H9 (cell line): ENCODE data around the gene ZNF638. TPM values are rescaled to one million over a fixed set of nuclear protein-coding genes. Genes with fewer than 3 reads are reported as not detected.

Experiments
- DNase-seq: peaks from one replicate; pipeline ENCODE4 v3.0.0-alpha.2; 2017
- H2AFZ ChIP-seq: one replicate; pipeline ENCODE4 v1.6.1; 2013; ENCODE audit warnings: mild to moderate bottlenecking, low read length, control low read depth, moderate library complexity
- H2AK5ac ChIP-seq: 2 replicates; pipeline ENCODE4 v1.6.1; 2013; ENCODE audit warnings: low read length, control low read depth, mixed read lengths; ENCODE audit not compliant: insufficient read length
- H2BK120ac ChIP-seq: one replicate; pipeline ENCODE4 v1.6.1; 2013; ENCODE audit warnings: low read depth, mild to moderate bottlenecking, low read length, control low read depth, inconsistent platforms; ENCODE audit not compliant: poor library complexity, severe bottlenecking
- H2BK12ac ChIP-seq: 2 replicates; pipeline ENCODE4 v1.6.1; 2013; ENCODE audit warnings: low read length, control low read depth, mixed read lengths, low read depth; ENCODE audit not compliant: insufficient read length
- H2BK15ac ChIP-seq: 2 replicates; pipeline ENCODE4 v1.6.1; 2013; ENCODE audit warnings: low read depth, low read length, control low read depth
- H2BK20ac ChIP-seq: one replicate; pipeline ENCODE4 v1.6.1; 2013; ENCODE audit warnings: low read depth, mild to moderate bottlenecking, low read length, control low read depth, inconsistent platforms; ENCODE audit not compliant: poor library complexity, severe bottlenecking
- H2BK5ac ChIP-seq: 2 replicates; pipeline ENCODE4 v1.6.1; 2013; ENCODE audit warnings: low read length, control low read depth, mixed read lengths; ENCODE audit not compliant: insufficient read length
- H3K14ac ChIP-seq: 2 replicates; pipeline ENCODE4 v1.6.1; 2013; ENCODE audit warnings: low read length, control low read depth; ENCODE audit not compliant: insufficient read depth
- H3K18ac ChIP-seq: 2 replicates; pipeline ENCODE4 v1.6.1; 2013; ENCODE audit warnings: low read depth, mild to moderate bottlenecking, mixed read lengths, low read length, control low read depth; ENCODE audit not compliant: insufficient read length
- H3K23ac ChIP-seq: 2 replicates; pipeline ENCODE4 v1.6.1; 2013; ENCODE audit warnings: low read length, control low read depth, mixed read lengths, low read depth; ENCODE audit not compliant: insufficient read length
- H3K23me2 ChIP-seq: 2 replicates; pipeline ENCODE4 v1.6.1; 2013; ENCODE audit warnings: low read depth, mild to moderate bottlenecking, mixed read lengths, low read length, control low read depth; ENCODE audit not compliant: insufficient read length, poor library complexity, severe bottlenecking
- H3K27ac ChIP-seq: 2 replicates; pipeline ENCODE4 v1.5.1; 2013; ENCODE audit warnings: low read length, control low read depth, mixed read lengths, low read depth; ENCODE audit not compliant: insufficient read length
- H3K27me3 ChIP-seq: 2 replicates; pipeline ENCODE4 v1.6.1; 2013; ENCODE audit warnings: low read length, control low read depth, inconsistent platforms; ENCODE audit not compliant: insufficient read depth
- H3K4ac ChIP-seq: 2 replicates; pipeline ENCODE4 v1.6.1; 2013; ENCODE audit warnings: low read depth, mild to moderate bottlenecking, control low read depth, inconsistent platforms, low read length, moderate library complexity
- H3K4me1 ChIP-seq: 2 replicates; pipeline ENCODE4 v1.6.1; 2013; ENCODE audit warnings: low read length, control low read depth, inconsistent platforms; ENCODE audit not compliant: insufficient read depth
- H3K4me2 ChIP-seq: 2 replicates; pipeline ENCODE4 v1.6.1; 2013; ENCODE audit warnings: low read length, control low read depth, mixed read lengths; ENCODE audit not compliant: insufficient read length, insufficient read depth
- H3K56ac ChIP-seq: 2 replicates; pipeline ENCODE4 v1.6.1; 2013; ENCODE audit warnings: low read depth, mild to moderate bottlenecking, mixed read lengths, low read length, control low read depth; ENCODE audit not compliant: insufficient read length
- H3K79me1 ChIP-seq: 2 replicates; pipeline ENCODE4 v1.6.1; 2013; ENCODE audit warnings: low read depth, mild to moderate bottlenecking, moderate library complexity, low read length, control low read depth, inconsistent platforms; ENCODE audit not compliant: insufficient read depth, poor library complexity, severe bottlenecking
- H3K79me2 ChIP-seq: 2 replicates; pipeline ENCODE4 v1.6.1; 2013; ENCODE audit warnings: low read length, control low read depth, inconsistent platforms; ENCODE audit not compliant: insufficient read depth
- H3K9ac ChIP-seq: 2 replicates; pipeline ENCODE4 v1.6.1; 2013; ENCODE audit warnings: low read length, control low read depth, mixed read lengths; ENCODE audit not compliant: insufficient read length; ENCODE audit errors: extremely low read depth
- H3K9me3 ChIP-seq: one replicate; pipeline ENCODE4 v1.6.1; 2013; ENCODE audit warnings: low read depth, low read length, inconsistent platforms; ENCODE audit not compliant: control insufficient read depth
- H3T11ph ChIP-seq: one replicate; pipeline ENCODE4 v1.6.1; 2013; ENCODE audit warnings: mild to moderate bottlenecking, low read length, control low read depth, inconsistent platforms
- H4K20me1 ChIP-seq: one replicate; pipeline ENCODE4 v1.6.1; 2013; ENCODE audit not compliant: control insufficient read depth, insufficient read length, insufficient read depth
- H4K5ac ChIP-seq: 2 replicates; pipeline ENCODE4 v1.6.1; 2013; ENCODE audit warnings: low read depth, mild to moderate bottlenecking, mixed read lengths, low read length, control low read depth; ENCODE audit not compliant: insufficient read length
- H4K8ac ChIP-seq: replicated peaks from 2 replicates; pipeline ENCODE4 v1.6.1; 2013; ENCODE audit warnings: low read length, control low read depth, mixed read lengths, low read depth; ENCODE audit not compliant: insufficient read length
- H4K91ac ChIP-seq: 2 replicates; pipeline ENCODE4 v1.6.1; 2013; ENCODE audit warnings: low read depth, mild to moderate bottlenecking, moderate library complexity, mixed read lengths, low read length, control low read depth; ENCODE audit not compliant: insufficient read length
- H3K27ac Mint-ChIP-seq, 3 experiments: 2 replicates in 2 of 3; 3 replicates in 1 of 3; pipeline ENCODE4 v1.8.0; 2020 to 2021; ENCODE audit warnings: mixed read lengths in 3 of 3, mild to moderate bottlenecking in 1 of 3, moderate library complexity in 1 of 3
- H3K27me3 Mint-ChIP-seq: 2 replicates; pipeline ENCODE4 v1.8.0; 2021; ENCODE audit warnings: low read depth, mild to moderate bottlenecking, moderate library complexity, mixed read lengths
- H3K36me3 Mint-ChIP-seq, 3 experiments: 2 replicates in 2 of 3; 3 replicates in 1 of 3; pipeline ENCODE4 v1.8.0; 2020 to 2021; ENCODE audit warnings: low read depth in 3 of 3, mixed read lengths in 3 of 3; ENCODE audit not compliant: insufficient read depth in 1 of 3
- H3K4me1 Mint-ChIP-seq, 2 experiments: 2 replicates each; pipeline ENCODE4 v1.8.0; 2020; ENCODE audit warnings: mixed read lengths in 2 of 2
- H3K4me3 Mint-ChIP-seq, 2 experiments: 2 replicates in 1 of 2; 3 replicates in 1 of 2; pipeline ENCODE4 v1.8.0; 2020 to 2021; ENCODE audit warnings: mild to moderate bottlenecking in 2 of 2, mixed read lengths in 2 of 2, moderate library complexity in 1 of 2
- H3K9me3 Mint-ChIP-seq, 2 experiments: 2 replicates in 1 of 2; 3 replicates in 1 of 2; pipeline ENCODE4 v1.8.0; 2020; ENCODE audit warnings: mild to moderate bottlenecking in 2 of 2, mixed read lengths in 2 of 2, moderate library complexity in 1 of 2
- WGBS: extraction: QIAGEN DNeasy Blood & Tissue Kit; methylation state at CpG from one replicate; pipeline ENCODE4 v1.1.7; 2013; ENCODE audit warnings: missing lambda C conversion rate, low lambda C conversion rate, mixed read lengths; ENCODE audit not compliant: insufficient read length; ENCODE audit errors: extremely low coverage; 5-methylcytosine and 5-hydroxymethylcytosine counted together
- total RNA-seq: library from RNA; stranded (reverse); gene quantifications from 2 replicates; pipeline ENCODE4 v1.2.1, GENCODE V29; 2021
- TF ChIP-seq, protein P1 (sequence below): fragments of 200-600 bp; sonication (generic); conservative IDR thresholded peaks from 3 replicates; pipeline ENCODE4 v1.8.0; 2021; ENCODE audit warnings: antibody characterized with exemption, mild to moderate bottlenecking

Gene ZNF638
- total RNA-seq, 1 experiment from 2014 or later, result 146 TPM

DNA sequence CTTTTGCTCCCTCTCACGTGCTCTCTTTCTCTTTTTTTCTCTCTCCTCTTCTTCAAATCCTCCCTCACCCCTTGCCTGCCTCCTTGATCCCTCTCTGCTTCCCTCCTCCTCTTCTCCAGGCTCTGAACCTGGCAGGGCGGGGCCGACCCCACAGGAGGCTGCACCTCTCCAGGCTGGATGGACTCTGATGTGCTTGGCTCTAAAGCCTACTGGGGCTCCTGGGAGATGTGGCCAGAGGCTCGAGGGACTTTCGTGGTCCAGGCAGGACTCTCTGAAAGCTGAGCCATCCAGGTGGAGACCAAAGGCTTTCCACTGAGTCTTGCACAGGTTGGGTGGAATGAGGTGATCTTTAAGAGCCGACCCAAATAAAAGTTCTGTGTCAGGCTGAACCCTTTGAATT lies 147.2 kb downstream of the ZNF638 start:
- H2BK15ac ChIP-seq, result no peak overlapping the region; the same call in 1 of the 2 replicates
- no peaks in the 10 kb centered on the region for H4K20me1 ChIP-seq
- H3K4me1 Mint-ChIP-seq, result peaks cover 30 to 32% of the 10 kb centered on the region in 2 experiments
- H3K27me3 ChIP-seq, result no peaks in the 10 kb centered on the region
- no peaks in the 10 kb centered on the region; a peak in 1 of 5 replicates for H3K9me3 Mint-ChIP-seq
- H3K4me3 Mint-ChIP-seq, result no peak overlapping the region
- H3K27me3 Mint-ChIP-seq, result peaks cover 5% of the 10 kb centered on the region
- no CpG with 5 or more reads among the region's 6 CpGs for WGBS
- DNase-seq, result no peak
- no peak overlapping the region for H2AK5ac ChIP-seq
- no peaks in the 10 kb centered on the region for H3K79me1 ChIP-seq
- H3K4ac ChIP-seq, result no peak overlapping the region
- H3K79me2 ChIP-seq, result no peaks in the 10 kb centered on the region
- H2BK12ac ChIP-seq, result no peak overlapping the region
- no peaks in the 10 kb centered on the region for H3K9me3 ChIP-seq
- H3K4me2 ChIP-seq, result no peak overlapping the region
- H4K91ac ChIP-seq, result no peak overlapping the region
- no peak overlapping the region for H3K18ac ChIP-seq
- no peak overlapping the region for H3K9ac ChIP-seq
- no peaks in the 10 kb centered on the region for H3K23me2 ChIP-seq
- TF ChIP-seq, protein P1, sequence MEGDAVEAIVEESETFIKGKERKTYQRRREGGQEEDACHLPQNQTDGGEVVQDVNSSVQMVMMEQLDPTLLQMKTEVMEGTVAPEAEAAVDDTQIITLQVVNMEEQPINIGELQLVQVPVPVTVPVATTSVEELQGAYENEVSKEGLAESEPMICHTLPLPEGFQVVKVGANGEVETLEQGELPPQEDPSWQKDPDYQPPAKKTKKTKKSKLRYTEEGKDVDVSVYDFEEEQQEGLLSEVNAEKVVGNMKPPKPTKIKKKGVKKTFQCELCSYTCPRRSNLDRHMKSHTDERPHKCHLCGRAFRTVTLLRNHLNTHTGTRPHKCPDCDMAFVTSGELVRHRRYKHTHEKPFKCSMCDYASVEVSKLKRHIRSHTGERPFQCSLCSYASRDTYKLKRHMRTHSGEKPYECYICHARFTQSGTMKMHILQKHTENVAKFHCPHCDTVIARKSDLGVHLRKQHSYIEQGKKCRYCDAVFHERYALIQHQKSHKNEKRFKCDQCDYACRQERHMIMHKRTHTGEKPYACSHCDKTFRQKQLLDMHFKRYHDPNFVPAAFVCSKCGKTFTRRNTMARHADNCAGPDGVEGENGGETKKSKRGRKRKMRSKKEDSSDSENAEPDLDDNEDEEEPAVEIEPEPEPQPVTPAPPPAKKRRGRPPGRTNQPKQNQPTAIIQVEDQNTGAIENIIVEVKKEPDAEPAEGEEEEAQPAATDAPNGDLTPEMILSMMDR, result no peak
- H2BK120ac ChIP-seq, result no peak overlapping the region
- H3K14ac ChIP-seq, result no peak overlapping the region
- no peak overlapping the region for H3K23ac ChIP-seq
- H2BK5ac ChIP-seq, result no peak overlapping the region
- no peak overlapping the region for H3T11ph ChIP-seq
- H3K36me3 Mint-ChIP-seq, result peaks cover 0 to 2% (median 0%) of the 10 kb centered on the region in 3 experiments; a peak in 3 of 7 replicates
- H3K56ac ChIP-seq, result no peak overlapping the region
- H4K8ac ChIP-seq, result no peak overlapping the region
- H2AFZ ChIP-seq, result no peak overlapping the region
- no peak overlapping the region for H2BK20ac ChIP-seq
- no peak overlapping the region for H3K27ac ChIP-seq
- H3K27ac Mint-ChIP-seq, result no peak overlapping the region
- H3K4me1 ChIP-seq, result no peaks in the 10 kb centered on the region; the same call in 1 of the 2 replicates
- no peak overlapping the region for H4K5ac ChIP-seq
